ENCODE data around the gene SCARB1.

GRCh38 chr12:124874988-124875802 lies 11.5 kb upstream of the SCARB1 start:
- no peak for TF ChIP-seq ZSCAN16 (tag by site-specific recombination; IDR thresholded peaks at IDR 0.05)
- TF ChIP-seq, protein P1, sequence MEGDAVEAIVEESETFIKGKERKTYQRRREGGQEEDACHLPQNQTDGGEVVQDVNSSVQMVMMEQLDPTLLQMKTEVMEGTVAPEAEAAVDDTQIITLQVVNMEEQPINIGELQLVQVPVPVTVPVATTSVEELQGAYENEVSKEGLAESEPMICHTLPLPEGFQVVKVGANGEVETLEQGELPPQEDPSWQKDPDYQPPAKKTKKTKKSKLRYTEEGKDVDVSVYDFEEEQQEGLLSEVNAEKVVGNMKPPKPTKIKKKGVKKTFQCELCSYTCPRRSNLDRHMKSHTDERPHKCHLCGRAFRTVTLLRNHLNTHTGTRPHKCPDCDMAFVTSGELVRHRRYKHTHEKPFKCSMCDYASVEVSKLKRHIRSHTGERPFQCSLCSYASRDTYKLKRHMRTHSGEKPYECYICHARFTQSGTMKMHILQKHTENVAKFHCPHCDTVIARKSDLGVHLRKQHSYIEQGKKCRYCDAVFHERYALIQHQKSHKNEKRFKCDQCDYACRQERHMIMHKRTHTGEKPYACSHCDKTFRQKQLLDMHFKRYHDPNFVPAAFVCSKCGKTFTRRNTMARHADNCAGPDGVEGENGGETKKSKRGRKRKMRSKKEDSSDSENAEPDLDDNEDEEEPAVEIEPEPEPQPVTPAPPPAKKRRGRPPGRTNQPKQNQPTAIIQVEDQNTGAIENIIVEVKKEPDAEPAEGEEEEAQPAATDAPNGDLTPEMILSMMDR (tag by site-specific recombination; IDR thresholded peaks at IDR 0.05) = no peak
- TF ChIP-seq YY1 (tag by site-specific recombination; IDR thresholded peaks at IDR 0.05) = no peak
- no peak for TF ChIP-seq ZFP37 (tag by site-specific recombination; IDR thresholded peaks at IDR 0.05)
- no peak for TF ChIP-seq ZNF18 (tag by site-specific recombination; IDR thresholded peaks at IDR 0.05)
- no peak for TF ChIP-seq ZBTB26 (tag by site-specific recombination; optimal IDR thresholded peaks at IDR 0.05)
- no peak for TF ChIP-seq ZNF776 (tag by site-specific recombination; IDR thresholded peaks at IDR 0.05; ENCODE audit: borderline replicate concordance)
- TF ChIP-seq ZEB2 (tag by site-specific recombination; IDR thresholded peaks at IDR 0.05) = no peak
- TF ChIP-seq KLF8 (tag by site-specific recombination; IDR thresholded peaks at IDR 0.05) = no peak
- no peak for TF ChIP-seq REPIN1 (tag by site-specific recombination; IDR thresholded peaks at IDR 0.05; ENCODE audit: low read depth)
- TF ChIP-seq ZNF521 (tag by site-specific recombination; IDR thresholded peaks at IDR 0.05) = no peak
